HK-2 (cell line): Measurements from ENCODE around the gene MPPED1.

Experiments used
- DNase-seq: peaks from one replicate; pipeline ENCODE4 v3.0.0-alpha.2; 2018; ENCODE audit not compliant: unreplicated experiment

MPPED1 gene

GRCh38 chr22:43429426-43429825 lies 17.6 kb downstream of the MPPED1 start:
- DNase-seq: no peak

DNA sequence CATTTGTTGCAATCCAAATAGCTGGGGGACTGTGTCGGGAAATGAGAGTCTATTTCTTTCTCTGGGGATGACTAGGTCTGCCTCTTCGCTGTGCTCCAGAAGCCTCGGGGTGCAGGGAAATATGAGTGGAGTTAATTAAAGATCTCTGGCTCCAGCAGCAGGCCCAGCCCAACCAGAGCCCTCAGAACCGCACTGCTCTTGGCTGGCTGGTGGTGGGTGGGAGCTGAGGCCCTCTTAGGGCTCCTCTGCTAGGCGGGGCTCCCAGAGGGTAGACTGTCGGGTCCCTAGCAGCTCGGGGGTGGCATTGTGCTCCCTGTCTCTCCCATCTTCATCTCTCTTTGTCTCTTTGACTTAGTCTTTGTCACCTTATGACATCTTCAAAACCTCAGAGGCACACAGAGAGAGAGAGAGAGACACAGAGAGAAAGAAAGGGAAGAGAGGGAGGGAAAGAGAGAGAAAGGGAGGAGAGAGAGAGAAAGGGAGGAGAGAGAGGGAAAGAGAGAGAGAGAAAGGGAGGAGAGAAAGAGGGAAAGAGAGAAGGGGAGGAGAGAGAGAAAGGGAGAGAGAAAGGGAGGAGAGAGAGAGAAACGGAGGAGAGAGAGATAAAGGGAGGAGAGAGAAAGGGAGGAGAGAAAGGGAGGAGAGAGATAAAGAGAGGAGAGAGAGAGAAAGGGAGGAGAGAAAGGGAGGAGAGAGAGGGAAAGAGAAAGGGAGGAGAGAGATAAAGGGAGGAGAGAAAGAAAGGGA lies 20.2 kb downstream of the MPPED1 start:
- DNase-seq: no peak

DNA sequence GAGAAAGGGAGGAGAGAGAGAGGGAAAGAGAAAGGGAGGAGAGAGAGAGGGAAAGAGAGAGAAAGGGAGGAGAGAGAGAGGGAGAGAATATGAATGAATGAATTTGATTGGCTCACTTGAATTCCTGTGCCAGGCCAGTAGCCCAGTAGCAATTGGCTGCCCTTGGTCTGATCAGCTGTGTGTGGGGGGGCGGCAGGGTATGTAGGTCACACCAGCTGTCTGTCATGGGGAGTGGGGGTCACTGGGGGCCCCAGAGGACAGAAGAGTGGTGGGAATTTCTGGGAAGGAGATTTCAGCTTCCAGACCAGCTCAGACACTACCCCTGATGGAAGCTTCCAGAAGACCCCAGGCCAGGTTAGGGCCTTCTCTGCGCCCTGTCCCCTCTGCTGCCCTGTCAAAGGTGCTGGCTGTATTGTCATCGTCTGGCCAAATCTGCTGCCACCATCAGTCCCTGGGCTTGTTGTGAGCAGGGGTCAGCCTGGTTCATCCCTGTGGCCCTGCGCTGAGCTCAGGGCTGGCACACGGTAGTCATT lies 21.1 kb downstream of the MPPED1 start:
- no peak for DNase-seq

GRCh38 chr22:43433451-43434274 lies 21.8 kb downstream of the MPPED1 start:
- no peak for DNase-seq

DNA sequence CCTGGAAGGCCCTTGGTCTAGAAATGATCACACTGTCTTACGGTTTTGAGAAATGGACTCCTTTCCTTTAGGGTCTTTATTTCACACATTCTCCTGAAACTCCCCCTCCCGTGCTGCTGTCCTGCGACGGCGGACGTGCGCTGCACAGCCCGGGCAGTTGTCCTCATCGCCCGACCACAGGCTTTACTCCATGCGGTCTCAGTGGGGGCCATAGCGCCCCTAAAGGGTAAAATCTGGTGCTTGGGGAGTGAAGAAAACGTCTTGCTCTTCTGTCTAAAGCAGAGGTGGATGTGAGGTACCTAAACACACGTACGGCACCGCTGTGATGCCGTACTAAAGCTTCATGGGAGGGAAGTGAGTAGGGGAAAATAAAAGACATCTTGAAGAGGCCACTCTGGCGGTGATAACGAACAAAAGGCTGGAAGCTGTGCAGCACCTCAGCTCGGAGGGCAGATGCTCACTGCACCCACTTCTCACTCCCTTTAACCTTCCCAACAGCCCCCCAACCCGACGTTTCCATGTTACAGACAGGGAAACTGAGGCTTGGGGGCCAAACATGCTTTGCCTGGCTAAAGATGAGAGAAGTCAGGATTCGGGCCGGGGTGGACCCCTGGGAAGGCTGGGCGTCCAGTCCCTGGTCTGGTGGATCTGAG lies 22.6 kb downstream of the MPPED1 start:
- DNase-seq: no peak

DNA sequence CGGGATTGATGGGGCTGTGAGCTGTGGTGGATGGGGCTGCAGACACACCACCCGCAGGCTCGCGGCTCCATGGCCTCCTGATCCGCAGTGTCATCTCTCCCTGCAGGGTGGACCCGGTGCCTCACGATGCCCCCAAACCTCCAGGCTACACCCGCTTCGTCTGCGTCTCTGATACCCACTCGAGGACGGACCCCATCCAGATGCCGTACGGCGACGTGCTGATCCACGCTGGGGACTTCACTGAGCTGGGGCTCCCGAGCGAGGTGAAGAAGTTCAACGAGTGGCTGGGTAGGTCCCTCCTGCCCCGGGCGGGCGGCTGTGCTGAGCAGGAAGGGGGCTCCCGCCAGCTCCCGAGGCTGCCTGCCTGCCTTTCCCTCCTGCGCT lies 23.1 kb downstream of the MPPED1 start:
- no peak for DNase-seq

DNA sequence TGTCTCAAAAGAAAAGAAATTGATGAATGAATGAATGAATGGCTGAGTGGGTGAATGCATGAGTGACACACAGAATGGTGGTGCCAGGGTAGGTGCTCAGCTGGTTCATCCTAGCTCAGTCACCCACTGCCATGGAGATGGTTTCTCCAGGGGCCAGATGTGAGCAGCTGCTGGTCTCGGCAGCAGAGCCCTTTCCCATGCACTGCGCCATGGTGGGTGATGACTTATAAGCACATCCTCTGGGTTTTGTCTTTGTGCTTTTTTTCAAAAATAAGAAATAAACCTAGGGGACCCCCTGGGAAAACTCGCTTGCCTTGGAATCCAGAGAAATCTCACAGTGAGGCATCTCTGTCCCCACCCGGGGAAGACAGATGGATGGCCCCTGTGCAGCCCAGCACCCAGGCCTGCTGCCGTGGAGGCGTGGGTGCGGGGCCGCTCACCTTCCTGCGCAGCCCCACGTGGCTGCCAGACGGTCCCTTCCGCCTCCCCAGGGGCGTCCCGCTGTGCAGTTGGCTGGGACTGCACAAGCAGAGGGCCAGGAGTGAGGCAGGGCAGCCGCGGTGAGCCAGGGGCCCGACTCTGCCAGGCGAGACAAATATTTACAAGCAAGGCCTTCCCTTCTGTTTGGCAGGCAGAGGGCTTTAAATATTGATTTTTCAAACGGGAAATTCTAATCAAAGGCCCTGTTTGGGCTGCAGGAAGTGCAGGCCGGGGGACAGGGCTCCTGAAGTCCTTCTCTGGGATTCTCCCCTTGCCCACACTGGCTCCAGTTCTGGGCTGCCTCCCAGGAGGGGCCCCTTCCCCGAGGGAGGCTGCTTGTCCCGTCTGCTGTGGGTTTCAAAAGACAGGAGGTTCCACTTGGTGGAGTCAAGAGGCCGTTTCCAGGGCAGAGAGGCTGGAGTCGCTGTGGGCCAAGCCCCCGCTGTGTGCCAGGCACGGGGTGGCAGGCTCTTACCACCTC lies 24.3 kb downstream of the MPPED1 start:
- no peak for DNase-seq

DNA sequence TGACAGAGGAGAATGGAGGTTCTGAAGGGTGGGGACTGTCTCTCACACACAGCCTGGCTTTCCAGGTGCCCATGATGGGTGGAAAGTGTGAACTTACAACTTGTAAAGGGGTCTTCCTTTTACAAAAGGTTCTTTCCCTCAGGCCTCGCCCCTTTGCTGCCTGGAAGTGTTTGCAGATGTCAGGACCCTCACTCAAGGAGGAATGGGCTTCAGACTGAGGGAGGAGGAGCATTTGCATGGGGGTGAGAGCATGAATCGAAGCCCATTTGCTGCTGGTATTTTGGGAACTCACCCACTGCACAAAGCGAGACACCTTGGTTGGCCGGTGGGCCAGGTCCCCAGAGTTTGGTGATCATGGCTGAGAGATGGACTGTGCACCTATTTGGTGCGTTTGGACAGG lies 25.1 kb downstream of the MPPED1 start:
- DNase-seq: no peak

DNA sequence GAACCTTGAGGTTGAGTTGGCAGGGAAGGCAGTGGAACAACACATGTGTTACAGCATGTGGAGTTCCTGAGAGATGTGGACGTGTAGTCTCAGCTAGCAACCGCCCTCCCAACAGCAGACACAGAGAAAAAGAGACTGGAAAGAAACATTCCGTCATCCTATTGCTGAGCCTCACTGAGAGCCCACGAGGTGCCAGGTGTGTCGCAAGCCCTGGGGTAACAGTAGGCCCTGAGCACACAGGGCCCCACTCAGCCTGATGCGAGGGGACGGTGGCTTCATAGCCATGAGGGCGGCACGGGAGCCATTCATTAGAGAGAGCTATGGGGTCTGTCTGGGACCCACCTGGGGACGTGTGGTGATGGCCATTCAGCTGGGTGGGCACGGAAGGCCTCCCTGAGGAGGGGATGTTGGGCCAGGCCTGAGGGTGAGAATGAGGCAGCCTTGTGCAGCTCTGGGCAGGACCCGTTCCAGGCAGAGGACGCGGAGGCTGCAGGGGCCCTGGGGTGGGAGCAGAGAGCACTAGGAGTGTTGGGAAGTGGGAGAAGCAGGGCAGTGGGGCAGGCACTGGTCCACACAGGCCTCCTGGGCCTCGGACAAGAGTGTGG lies 26.2 kb downstream of the MPPED1 start:
- DNase-seq: no peak

GRCh38 chr22:43438666-43439347 lies 27.0 kb downstream of the MPPED1 start:
- no peak for DNase-seq

GRCh38 chr22:43439368-43440103 lies 27.7 kb downstream of the MPPED1 start:
- no peak for DNase-seq

DNA sequence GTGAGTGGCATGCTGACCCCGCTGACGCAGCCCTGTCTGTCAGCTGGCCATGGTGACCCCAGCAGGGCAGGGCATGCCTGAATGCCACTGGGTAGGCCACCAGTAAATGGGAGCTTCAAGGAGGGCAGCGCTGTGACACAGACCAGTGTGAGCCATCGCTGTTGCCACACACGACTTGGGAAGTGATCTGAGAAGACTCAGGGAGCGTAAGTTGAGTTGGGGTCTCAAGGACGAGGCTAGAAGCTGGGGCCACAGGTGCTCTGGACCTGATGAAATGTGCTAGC lies 28.2 kb downstream of the MPPED1 start:
- DNase-seq: no peak

GRCh38 chr22:43440556-43440955 lies 28.7 kb downstream of the MPPED1 start:
- DNase-seq: no peak

DNA sequence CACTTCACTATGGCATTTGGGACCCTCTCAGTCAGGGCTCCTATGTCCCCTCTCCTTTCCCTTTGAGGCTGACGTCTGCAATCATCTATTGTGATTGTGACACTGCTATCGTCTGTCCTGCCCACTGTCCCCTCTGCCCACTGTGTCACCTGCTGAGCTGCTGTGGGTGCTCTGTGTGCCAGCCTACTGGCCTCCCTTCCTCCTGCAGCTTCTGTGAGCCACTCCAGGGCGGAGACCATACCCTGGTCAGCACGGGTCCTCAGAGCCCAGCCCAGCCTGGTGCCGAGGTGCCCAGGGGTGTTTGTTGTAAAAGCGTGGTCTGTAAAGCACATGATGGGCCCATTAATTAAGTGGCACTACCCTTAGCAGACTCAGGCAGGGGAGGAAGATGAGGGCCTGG lies 29.4 kb downstream of the MPPED1 start:
- no peak for DNase-seq

- DNase-seq: no peak
These were observed 29.9 kb downstream of the MPPED1 start for GRCh38 chr22:43441751-43442150.

- no peak for DNase-seq
These were observed 30.8 kb downstream of the MPPED1 start for GRCh38 chr22:43442386-43443151.

DNA sequence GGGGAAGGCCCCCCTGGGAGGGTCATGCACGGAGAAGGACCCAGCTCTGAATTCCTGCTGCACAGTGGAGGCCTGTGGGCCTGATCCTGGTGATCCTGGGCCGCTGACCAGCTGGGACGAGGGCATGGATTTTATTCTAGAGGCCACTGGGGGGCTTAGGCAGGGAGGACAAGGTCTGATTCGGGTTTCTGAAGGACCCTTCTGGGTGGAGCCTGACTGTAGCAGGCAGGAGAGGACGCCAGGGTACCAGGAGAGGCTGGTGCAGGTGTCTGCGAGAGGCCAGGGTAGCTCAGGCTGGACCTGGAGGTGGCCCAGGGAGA lies 31.3 kb downstream of the MPPED1 start:
- DNase-seq: no peak

DNA sequence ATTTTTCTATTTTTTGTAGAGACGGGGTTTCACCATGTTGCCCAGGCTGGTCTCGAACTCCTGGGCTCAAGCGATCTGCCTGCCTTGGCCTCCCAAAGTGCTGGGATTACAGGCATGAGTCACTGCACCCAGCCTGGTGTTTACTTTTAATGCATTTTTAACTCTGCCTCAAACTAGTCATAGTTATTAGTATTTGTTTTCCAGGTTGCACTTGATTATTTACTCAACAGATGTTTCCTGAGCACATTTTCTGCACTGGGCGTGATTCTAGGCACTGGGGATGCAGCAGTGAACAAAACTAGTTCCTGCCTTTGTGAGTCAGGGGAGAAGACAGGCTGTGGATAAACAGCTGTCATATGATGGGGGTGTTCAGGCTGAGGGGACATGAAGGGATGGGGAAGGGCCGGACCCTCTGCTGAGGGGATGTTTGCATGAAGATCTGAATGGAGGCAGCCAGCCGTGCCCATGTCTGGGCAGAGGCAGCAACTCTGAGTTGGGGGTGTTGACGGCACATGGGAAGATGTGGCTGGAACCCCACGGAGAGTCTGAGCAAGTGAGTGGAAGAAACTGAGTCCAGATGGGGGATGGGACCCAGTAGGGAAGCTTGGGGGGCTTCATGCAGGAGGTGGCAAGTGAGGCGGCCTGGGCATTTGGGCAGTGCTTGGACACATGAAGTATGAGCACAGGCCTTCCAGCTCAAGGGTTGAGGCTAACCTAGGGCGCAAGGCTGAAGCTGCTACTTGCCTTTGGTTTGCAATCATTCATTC lies 34.4 kb downstream of the MPPED1 start:
- no peak for DNase-seq

DNA sequence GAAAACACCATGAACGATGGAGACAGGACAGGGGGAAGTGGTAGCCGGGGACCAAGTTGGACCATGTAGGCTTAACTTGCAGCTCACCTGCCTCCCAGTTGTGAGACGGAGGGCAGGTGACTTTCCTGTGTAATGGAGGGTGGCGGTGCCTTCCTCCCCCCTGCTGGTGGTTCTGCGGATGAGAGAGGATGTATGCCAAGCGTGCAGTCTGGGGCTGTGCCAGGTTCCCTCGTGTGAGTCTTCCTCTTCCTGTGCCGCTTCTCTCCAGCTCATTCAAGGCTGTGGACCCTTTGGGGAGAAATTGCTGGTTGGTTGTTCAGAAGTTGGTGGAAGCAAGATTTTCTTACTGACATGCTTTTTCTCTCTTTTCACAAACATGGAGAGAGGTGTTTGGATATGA lies 35.1 kb downstream of the MPPED1 start:
- no peak for DNase-seq
